GM12892 (cell line): Measurements from ENCODE around the gene FRMD5.

Experiments used
- POLR2A ChIP-seq: IDR thresholded peaks from 2 replicates; pipeline ENCODE4 v1.6.1; 2011; ENCODE audit warnings: low read depth, low read length, control low read depth
- TAF1 ChIP-seq: IDR thresholded peaks from 2 replicates; pipeline ENCODE4 v1.6.1; 2011; ENCODE audit warnings: low read depth, mild to moderate bottlenecking, control low read depth, low read length, borderline replicate concordance

GRCh38 chr15:44147636-44148035 is 47.4 kb downstream of the FRMD5 start:
- TF ChIP-seq POLR2A (no peak), TAF1 (no peak)
